Left cardiac atrium (tissue), 4 donors: ENCODE data around the gene CEBPG. TPM values are rescaled to one million over a fixed set of nuclear protein-coding genes. Genes with fewer than 3 reads are reported as not detected.

Source experiments
- ATAC-seq, 2 donors: fragments of 200-7000 bp; cut with Tn5 transposase; one replicate each; pipeline ENCODE4 v1.9.1; 2020; ENCODE audit warnings: mild to moderate bottlenecking in 2 of 2, moderate library complexity in 2 of 2
- DNase-seq: peaks from one replicate; pipeline ENCODE4 v3.0.0-alpha.2; 2020
- intact Hi-C, 2 donors: fragments of 100-400 bp; cut with DNase I; formaldehyde crosslinking; loops; one replicate each; pipeline versions ENCODE4 v1.14.1 to v1.15.1; 2022 to 2023
- total RNA-seq, 2 donors: library from RNA; stranded (reverse); fragmentation: NEBNext Ultra II Directional; extraction: Animal tissue kit (Norgen Biotek cat#: 25700); gene quantifications; one replicate each; pipeline ENCODE4 v1.2.1, GENCODE V29; 2021
- donor health status: DM: no; HTN: yes; CAD: no.
- donor health status: DM: no; HTN: yes; CAD: no; lungs with severe emphysema.
- donor health status: DM: yes; HTN: yes; CAD: no.
- donor health status: Dilated cardiomyopathy.

CEBPG gene
- total RNA-seq, 2 donors from 2014 or later = 16.6 to 21.0 TPM

DNA sequence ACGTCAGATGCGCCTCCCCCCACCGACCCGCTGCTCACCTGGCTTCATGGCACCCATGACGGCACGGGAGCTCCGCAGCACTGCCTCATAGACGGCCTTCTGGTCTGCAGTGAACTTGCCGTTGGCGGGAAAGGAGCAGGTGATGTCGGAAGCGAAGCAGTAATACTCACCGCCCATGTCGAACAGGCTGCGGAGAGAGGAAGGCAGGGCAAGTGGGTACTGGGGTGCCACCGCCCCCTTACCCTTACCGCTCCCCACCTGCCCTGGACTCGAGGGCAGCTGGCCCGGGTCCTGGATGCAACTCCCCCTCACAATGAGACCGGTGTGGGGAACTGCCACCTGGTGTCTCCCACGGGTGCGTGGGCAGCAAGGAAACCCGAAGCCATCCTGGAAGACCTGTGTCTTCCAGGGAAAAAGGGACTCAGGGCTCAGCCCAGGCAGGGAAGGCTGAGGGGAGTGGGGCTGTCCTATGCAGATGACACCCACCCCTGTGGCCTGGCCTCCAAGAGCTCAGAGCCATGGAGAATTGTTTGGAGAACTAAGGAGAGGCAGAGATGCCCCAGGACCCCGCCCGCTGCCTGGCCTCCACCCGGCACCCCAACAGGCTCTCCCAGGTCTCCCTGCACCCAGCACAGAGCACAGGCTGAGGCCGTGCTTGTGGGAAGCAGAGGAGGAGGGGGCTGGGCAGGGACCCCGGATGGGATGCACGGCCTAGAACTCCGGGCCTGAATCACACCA is 28.3 kb downstream of the CEBPG start:
- ATAC-seq (no peak), DNase-seq (no peak)
- intact Hi-C loops = loop anchor here (10.0 kb wide), 2 partner anchors 97 to 257 kb away; partner anchors contain the start of gene CEBPA (in 2 of the 2)

DNA sequence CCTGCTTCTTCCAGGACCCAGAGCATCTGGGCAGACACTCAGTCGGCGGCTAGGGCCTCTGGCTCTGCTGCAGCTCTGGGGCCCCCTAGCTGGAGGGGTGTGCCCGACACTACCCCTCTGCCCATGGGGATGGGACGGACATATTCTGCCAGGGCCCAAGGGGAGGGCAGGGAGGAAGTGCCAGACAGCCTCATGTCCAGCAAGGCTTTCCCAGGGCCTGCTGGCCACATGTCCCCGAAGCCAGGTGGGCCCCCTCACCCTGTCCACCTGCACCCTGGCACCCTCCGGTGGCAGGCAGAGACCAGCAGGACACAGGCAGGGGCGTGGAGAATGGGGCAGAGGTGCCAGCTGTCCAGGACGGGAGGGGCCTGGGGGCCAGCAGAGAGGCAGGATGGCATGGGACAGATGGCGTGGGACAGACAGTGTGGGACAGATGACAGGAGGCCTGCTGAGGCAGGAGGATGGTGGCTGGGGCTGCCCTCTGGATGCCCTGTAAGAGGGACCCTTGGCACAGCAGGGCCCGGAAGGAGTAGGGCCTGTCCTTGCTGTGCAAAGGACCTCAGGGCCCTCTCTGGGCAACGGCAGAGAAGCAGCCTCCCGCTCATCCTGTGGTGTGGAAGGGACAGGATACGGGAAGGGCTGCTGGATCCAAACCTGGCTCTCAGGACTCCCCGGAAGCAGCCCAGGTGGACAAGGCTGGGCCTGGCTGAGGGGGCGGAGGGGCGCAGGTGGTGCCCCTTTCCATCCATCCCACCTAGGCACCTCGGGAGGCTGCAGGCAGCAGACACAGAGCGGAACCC is 29.1 kb downstream of the CEBPG start:
- intact Hi-C loops = loop anchor here (10.0 kb wide), 2 partner anchors 98 to 258 kb away; partner anchors contain the start of gene CEBPA (in 2 of the 2)
- peak; percentile 20 for DNase-seq
- ATAC-seq = no peak

GRCh38 chr19:33403221-33403972 is 29.9 kb downstream of the CEBPG start:
- peak; percentile 21 for DNase-seq
- ATAC-seq = no peak
- intact Hi-C loops = loop anchor here (10.0 kb wide), 2 partner anchors 99 to 259 kb away; partner anchors contain the start of gene CEBPA (in 2 of the 2)

DNA sequence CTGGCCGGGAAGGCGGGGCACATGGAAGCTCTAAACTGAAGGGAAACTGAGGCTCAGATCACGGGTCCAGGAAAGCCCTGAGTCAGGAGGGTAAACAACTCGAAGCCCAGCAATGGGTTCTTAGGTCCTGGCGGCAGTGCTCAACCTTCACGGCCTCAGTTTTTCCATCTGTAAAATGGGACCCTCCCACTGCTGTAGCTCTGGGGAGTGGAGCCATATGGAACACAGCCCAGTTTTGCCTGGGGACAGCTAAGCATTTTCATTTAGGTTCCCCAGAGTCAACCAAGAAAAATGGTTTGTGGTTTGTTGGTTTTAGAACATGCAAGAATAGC is 30.4 kb downstream of the CEBPG start:
- DNase-seq (no peak), ATAC-seq (no peak)
- intact Hi-C loops = loop anchor here (10.0 kb wide), 2 partner anchors 99 to 259 kb away; partner anchors contain the start of gene CEBPA (in 2 of the 2)

GRCh38 chr19:33404506-33405253 is 31.2 kb downstream of the CEBPG start:
- DNase-seq = peak; percentile 21
- ATAC-seq = no peak
- intact Hi-C loops = loop anchor here (5.0 to 10.0 kb wide), 3 partner anchors 100 to 260 kb away; partner anchors contain the start of gene CEBPA (in 2 of the 2)

DNA sequence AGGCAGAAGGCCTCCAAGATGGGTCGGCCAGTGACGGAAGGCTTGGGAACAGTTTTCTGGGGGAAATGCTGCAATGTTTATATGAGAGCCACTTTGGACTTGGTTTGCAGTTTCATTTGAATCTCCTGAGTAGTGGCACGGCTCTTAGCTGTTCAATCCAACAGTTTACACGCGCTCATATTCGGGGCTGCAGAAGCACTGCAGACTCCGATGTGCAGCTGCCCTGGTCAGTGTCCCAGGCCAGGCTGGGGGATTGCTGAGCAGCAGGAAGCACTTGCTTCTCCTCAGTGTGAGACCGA is 31.7 kb downstream of the CEBPG start:
- ATAC-seq (no peak), DNase-seq (no peak)
- intact Hi-C loops = loop anchor here (5.0 to 10.0 kb wide), 3 partner anchors 100 to 260 kb away; partner anchors contain the start of gene CEBPA (in 2 of the 2)

DNA sequence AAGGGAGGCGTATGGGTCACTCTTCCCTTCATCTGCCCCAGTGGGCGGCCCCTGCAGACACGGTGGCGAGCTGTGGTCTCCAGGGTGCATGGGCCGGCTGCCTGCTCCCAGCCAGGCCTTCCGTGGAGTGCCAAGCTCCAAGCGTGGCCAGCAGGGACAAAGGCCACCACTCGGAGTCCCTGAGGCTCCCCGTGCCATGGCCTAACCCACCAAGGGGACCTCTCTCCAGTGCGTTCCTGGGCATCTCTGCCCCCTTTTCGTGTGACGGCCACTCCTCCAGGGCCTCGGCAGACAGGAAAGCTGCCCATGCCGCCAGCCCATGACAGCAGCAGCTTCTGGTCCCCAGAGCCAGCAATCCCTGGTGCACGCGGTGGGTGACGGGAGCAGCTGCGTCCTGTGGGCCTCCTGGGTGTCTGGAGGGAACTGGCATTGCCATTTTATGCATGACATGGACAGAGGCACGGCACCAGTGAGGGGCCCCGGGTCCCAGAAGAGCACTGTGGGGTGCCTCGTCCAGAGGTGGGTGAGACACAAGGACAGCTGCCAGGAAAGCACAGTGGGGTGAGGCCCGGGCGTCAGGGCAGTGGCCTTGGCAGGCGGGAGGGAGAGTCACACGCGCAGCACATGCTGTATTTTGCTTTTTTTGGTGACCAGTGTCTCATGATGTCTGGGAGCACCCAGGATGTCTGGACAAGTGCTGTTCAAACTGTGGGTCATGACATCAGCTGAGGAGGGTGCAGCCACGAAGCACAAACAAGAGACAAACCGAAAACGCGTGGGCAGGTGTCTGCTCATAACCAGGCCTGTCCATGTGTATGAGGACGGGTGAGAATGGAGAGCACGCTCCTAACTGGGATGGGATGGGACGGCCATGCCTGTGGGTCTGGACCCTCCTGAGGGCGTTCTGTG is 32.3 kb downstream of the CEBPG start:
- ATAC-seq = peak in 1 of 2 donors; percentile 25
- peak; percentile 24 for DNase-seq
- intact Hi-C loops = loop anchor here (2.0 to 10.0 kb wide), 4 partner anchors 101 to 261 kb away; partner anchors contain the start of gene CEBPA (in 2 of the 2)

DNA sequence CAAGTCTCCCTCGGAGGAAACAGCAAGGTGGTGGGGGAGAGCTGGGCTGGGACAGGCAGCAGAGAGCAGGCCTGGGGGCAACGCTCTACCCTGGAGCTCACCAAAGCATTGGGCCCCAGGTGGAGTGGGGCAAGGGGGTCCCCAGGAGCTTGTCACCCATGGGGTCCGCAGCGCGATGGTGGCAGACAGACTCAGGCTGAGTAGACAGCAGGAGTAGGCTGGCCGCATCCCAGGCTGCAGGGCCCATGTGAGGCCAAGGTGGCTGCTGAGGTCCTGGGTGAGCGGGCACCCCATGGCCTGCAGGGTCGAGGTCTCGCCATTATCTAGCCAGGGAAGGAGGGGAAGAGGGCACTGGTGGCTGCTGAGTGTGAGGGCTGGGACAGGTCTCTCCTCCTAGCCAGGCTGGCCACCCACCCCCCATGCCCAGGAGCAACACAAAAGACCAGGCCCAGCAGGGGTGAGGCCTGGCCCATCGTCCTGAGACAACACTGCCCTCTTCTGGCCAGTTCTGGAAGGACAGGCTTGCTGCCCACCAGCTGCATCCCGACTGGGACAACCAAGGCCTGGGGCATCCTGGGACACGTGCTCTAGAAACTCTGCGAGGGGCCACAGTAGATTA is 33.1 kb downstream of the CEBPG start:
- intact Hi-C loops = loop anchor here (2.0 to 10.0 kb wide), 4 partner anchors 102 to 262 kb away; partner anchors contain the start of gene CEBPA (in 2 of the 2)

GRCh38 chr19:33407140-33407551 is 33.6 kb downstream of the CEBPG start:
- DNase-seq = no peak
- intact Hi-C loops = loop anchor here (2.0 to 10.0 kb wide), 4 partner anchors 102 to 262 kb away; partner anchors contain the start of gene CEBPA (in 2 of the 2)
- peak in 1 of 2 donors; percentile 5 for ATAC-seq

More for the DNA sequence above, 33.1 kb downstream of the CEBPG start:
- ATAC-seq (peak; percentile 14 to 72), DNase-seq (peak; percentile 65)

- ATAC-seq (no peak), DNase-seq (peak; percentile 17)
- intact Hi-C loops = loop anchor here (2.0 to 10.0 kb wide), 4 partner anchors 103 to 263 kb away; partner anchors contain the start of gene CEBPA (in 2 of the 2)
Measured at GRCh38 chr19:33407716-33408115, 34.2 kb downstream of the CEBPG start.

GRCh38 chr19:33408116-33408515 is 34.6 kb downstream of the CEBPG start:
- ATAC-seq (no peak), DNase-seq (no peak)
- intact Hi-C loops = loop anchor here (5.0 to 10.0 kb wide), 3 partner anchors 103 to 263 kb away; partner anchors contain the start of gene CEBPA (in 2 of the 2)

- DNase-seq (peak; percentile 9), ATAC-seq (no peak)
- intact Hi-C loops = loop anchor here (5.0 to 10.0 kb wide), 3 partner anchors 104 to 264 kb away; partner anchors contain the start of gene CEBPA (in 2 of the 2)
Measured at GRCh38 chr19:33408538-33409434, 35.3 kb downstream of the CEBPG start.

DNA sequence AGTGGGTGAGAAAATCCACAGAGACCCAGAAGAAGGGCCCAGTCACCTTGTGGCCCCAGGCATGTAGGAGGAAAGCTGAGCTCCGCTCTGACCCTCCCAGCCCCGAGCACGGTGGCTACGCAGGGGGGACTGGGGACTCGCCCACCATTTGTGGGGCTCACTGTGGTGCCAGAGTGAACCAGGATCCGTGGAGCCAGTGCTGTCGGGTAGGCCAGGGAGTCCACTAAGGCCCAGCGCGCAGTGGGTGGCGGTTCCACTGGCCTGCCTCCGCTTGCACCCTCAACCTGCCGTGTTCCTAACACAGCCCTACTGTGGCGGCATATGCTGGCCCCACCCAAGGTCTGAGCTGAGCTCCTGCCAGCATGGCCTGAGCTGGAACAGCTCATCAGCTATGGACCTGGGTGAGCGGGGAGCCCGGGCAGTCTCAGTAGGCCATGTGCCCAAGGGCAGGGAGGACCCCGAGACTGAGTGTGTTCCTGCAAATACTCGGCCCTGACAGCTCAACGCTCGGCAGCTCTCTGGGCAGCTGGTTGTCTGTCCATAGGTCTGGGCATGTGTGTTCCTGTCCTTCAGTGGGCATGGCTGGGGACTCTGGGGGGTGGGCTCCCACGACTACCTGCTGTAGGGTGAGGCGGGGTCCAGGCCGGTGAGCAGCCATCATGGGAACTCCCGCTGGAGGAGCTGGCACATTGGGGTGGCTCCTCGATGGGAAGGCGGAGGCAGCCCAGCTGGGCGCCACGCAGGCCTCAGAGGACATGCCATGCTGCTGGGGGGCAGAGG is 36.6 kb downstream of the CEBPG start:
- DNase-seq (peak; percentile 16), ATAC-seq (no peak)
- intact Hi-C loops = loop anchor here (5.0 to 10.0 kb wide), 3 partner anchors 105 to 265 kb away; partner anchors contain the start of gene CEBPA (in 2 of the 2)

DNA sequence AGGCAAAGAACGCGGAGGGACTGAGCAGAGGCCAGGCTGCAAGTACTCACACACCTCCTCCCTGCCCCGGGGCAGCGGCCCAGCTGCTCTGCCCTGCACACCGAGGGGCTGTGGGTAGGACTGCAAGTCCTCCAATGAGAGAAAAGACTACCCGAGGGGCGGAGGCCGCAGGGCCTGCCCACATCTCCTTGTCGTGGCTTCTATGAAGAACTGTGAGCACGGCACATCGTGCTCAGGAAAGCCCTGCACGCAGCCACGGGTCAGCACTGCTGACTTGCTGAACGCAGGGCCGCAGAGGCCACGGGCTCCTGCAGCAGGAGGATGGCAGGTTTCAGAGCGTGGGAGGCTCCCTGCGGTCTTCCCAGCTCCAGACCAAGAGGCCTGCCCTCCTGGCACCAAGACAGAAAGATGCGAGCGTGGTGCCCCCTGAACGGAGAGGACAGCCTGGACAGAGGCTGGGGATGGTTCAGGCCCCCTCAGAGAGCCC is 37.4 kb downstream of the CEBPG start:
- DNase-seq = peak; percentile 10
- ATAC-seq = no peak
- intact Hi-C loops = no loop called here
